ENCODE results near the gene SMIM31.

Gene SMIM31

GRCh38 chr4:164828955-164829354 is 75.0 kb downstream of the SMIM31 start:
- H3K9me2 ChIP-seq (replicated peaks; ENCODE audit: control insufficient read depth, low read length) = no peaks in the 10 kb centered on the region
- H4K20me1 ChIP-seq (ENCODE audit: control insufficient read depth, insufficient read depth, low read depth, low read length) = no peaks in the 10 kb centered on the region
- no peaks in the 10 kb centered on the region for H3F3A ChIP-seq (ENCODE audit: control insufficient read depth, insufficient read depth)
- no peaks in the 10 kb centered on the region for H3K4me1 ChIP-seq (ENCODE audit: control insufficient read depth, low read length)
- no peak overlapping the region for H3K4me3 ChIP-seq (ENCODE audit: low read length)
- no peak overlapping the region for H3K4me2 ChIP-seq (ENCODE audit: low read length)
- H3K27me3 ChIP-seq (ENCODE audit: control insufficient read depth, low read length) = no peaks in the 10 kb centered on the region; the same call in 1 of the 2 replicates
- no peaks in the 10 kb centered on the region for H3K9me3 ChIP-seq (ENCODE audit: control insufficient read depth, insufficient read depth, low read length)
- TF ChIP-seq CTCF (IDR thresholded peaks at IDR 0.05; ENCODE audit: low read depth, low read length, poor library complexity, severe bottlenecking) (no peak), EZH2phosphoT487 (IDR thresholded peaks at IDR 0.05; ENCODE audit: borderline replicate concordance, low read length) (no peak)
- H3K27ac ChIP-seq (ENCODE audit: low read depth, low read length) = no peak overlapping the region
- no peaks in the 10 kb centered on the region for H3K79me2 ChIP-seq (ENCODE audit: control insufficient read depth, low read length)
- H3K36me3 ChIP-seq (ENCODE audit: control insufficient read depth, low read length) = no peaks in the 10 kb centered on the region

- H3K9me2 ChIP-seq (replicated peaks; ENCODE audit: control insufficient read depth, low read length) = no peaks in the 10 kb centered on the region
- TF ChIP-seq CTCF (IDR thresholded peaks at IDR 0.05; ENCODE audit: low read depth, low read length, poor library complexity, severe bottlenecking) = no peak
- no peak for TF ChIP-seq EZH2phosphoT487 (IDR thresholded peaks at IDR 0.05; ENCODE audit: borderline replicate concordance, low read length)
- no peak overlapping the region for H3K4me3 ChIP-seq (ENCODE audit: low read length)
- no peaks in the 10 kb centered on the region for H4K20me1 ChIP-seq (ENCODE audit: control insufficient read depth, insufficient read depth, low read depth, low read length)
- no peaks in the 10 kb centered on the region for H3K36me3 ChIP-seq (ENCODE audit: control insufficient read depth, low read length)
- H3K4me1 ChIP-seq (ENCODE audit: control insufficient read depth, low read length) = no peaks in the 10 kb centered on the region
- no peaks in the 10 kb centered on the region for H3K27me3 ChIP-seq (ENCODE audit: control insufficient read depth, low read length)
- no peak overlapping the region for H3K27ac ChIP-seq (ENCODE audit: low read depth, low read length)
- H3K4me2 ChIP-seq (ENCODE audit: low read length) = no peak overlapping the region
- no peaks in the 10 kb centered on the region for H3K79me2 ChIP-seq (ENCODE audit: control insufficient read depth, low read length)
- H3K9me3 ChIP-seq (ENCODE audit: control insufficient read depth, insufficient read depth, low read length) = no peaks in the 10 kb centered on the region
- no peaks in the 10 kb centered on the region for H3F3A ChIP-seq (ENCODE audit: control insufficient read depth, insufficient read depth)
Observed at GRCh38 chr4:164846566-164846965, 92.6 kb downstream of the SMIM31 start.

- Histone ChIP-seq H3K36me3 (ENCODE audit: control insufficient read depth, low read length) (no peaks in the 10 kb centered on the region), H3K9me3 (ENCODE audit: control insufficient read depth, insufficient read depth, low read length) (no peaks in the 10 kb centered on the region), H3K9me2 (replicated peaks; ENCODE audit: control insufficient read depth, low read length) (no peaks in the 10 kb centered on the region), H3F3A (ENCODE audit: control insufficient read depth, insufficient read depth) (no peaks in the 10 kb centered on the region), H3K4me2 (ENCODE audit: low read length) (no peak overlapping the region), H3K4me1 (ENCODE audit: control insufficient read depth, low read length) (no peaks in the 10 kb centered on the region), H4K20me1 (ENCODE audit: control insufficient read depth, insufficient read depth, low read depth, low read length) (no peaks in the 10 kb centered on the region), H3K27ac (ENCODE audit: low read depth, low read length) (no peak overlapping the region), H3K4me3 (ENCODE audit: low read length) (no peak overlapping the region), H3K27me3 (ENCODE audit: control insufficient read depth, low read length) (no peaks in the 10 kb centered on the region), H3K79me2 (ENCODE audit: control insufficient read depth, low read length) (no peaks in the 10 kb centered on the region)
- TF ChIP-seq CTCF (IDR thresholded peaks at IDR 0.05; ENCODE audit: low read depth, low read length, poor library complexity, severe bottlenecking) (no peak), EZH2phosphoT487 (IDR thresholded peaks at IDR 0.05; ENCODE audit: borderline replicate concordance, low read length) (no peak)
Observed at GRCh38 chr4:164847016-164847415, 93.1 kb downstream of the SMIM31 start.
